GM18519 (cell line): Measurements from ENCODE around the gene TRIM33.
"Not testable (repeated sequence)": the region's sequence is repeated elsewhere in the genome, so short reads cannot be mapped to it uniquely, and the experiment has no call there.

Experiments
- ATAC-seq: cut with Tn5 transposase; IDR thresholded peaks from one replicate; pipeline ENCODE4 v1.9.1; 2021; ENCODE audit warnings: mild to moderate bottlenecking, moderate library complexity; ENCODE audit not compliant: unreplicated experiment, low FRiP score

The TRIM33 gene

DNA sequence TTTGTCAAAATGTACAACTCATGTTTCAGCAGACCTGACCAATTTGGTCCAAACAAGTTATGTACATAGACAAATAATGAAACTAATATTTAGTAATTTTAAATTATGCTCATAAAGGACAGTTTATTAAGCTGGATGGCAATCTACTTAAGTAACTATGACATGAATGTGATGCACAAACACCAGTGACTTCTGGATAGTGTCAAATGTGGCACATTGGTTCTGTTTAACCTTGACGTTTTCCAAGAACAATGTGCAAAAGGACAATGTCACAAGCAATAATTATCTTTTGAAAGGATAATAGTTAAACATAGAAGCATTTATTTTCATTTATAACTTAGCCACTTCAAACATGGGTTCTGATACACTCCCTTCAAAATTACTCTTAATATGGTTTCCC is 80.0 kb downstream of the TRIM33 start:
- no peak for ATAC-seq

DNA sequence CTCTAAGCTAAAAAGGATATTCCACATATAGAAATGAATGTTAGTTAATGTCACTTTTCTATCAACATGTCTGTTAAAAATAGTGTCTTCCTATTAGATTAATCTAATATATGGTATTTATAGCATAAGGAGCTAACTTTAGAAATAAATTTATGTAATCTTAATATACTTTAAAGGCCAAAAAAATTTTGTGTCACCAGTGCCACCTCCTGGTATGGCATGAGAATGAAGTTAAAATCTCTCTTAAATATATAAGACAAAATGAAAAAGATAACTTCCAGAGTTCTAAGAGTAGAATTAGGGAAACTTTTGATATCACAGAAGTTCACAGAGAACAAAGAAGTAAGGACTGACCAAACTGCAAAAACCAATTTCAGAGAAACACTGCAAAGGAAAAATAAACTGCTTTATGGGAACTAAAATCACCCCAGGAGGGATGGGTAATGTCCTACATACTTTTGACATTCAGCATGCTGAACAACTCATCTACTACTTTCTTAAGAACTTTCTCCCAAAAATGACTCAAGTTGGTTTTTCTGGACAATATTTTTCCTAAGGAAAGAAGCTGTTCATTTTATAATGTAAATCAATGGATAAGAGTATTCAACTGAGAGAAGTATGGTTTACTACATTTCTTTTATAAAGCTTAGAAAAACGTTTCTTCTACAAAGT is 82.8 kb downstream of the TRIM33 start:
- ATAC-seq = no peak

DNA sequence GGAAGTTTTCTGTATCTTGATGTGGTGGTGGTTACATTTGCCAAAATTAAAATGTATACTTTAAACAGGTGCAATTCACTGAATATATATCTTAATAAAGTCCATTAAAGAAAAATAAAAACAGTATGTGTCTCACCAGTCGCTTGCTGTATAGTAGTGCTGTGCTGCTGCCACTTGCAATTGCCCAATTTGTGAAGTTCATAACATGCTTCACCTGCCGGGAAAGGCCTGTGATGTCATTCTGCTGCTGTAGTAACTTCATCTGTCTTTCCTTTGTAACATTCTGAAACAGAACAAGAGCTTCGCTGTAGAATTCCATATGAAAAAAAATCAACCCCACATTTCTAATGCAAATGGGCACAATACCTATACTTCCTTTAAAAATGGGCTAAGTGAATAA is 83.4 kb downstream of the TRIM33 start:
- ATAC-seq = no peak

DNA sequence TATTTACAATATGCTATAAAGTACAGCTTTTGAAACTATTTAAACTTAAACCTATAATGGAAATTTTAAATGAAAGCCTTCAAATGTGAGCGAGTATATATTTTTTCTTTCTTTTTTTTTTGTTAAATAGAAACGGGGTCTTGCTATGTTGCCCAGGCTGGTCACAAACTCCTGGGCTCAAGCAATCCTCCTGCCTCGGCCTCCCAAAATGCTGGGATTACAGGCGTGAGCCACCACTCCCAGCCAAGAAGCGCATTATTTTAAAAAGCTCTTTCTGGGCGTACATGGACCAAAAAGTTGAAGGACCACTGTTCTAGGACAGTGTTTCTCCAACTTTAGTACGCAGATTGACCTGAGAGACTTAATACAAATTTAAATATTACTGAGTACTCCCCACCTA is 87.5 kb downstream of the TRIM33 start:
- no peak for ATAC-seq

DNA sequence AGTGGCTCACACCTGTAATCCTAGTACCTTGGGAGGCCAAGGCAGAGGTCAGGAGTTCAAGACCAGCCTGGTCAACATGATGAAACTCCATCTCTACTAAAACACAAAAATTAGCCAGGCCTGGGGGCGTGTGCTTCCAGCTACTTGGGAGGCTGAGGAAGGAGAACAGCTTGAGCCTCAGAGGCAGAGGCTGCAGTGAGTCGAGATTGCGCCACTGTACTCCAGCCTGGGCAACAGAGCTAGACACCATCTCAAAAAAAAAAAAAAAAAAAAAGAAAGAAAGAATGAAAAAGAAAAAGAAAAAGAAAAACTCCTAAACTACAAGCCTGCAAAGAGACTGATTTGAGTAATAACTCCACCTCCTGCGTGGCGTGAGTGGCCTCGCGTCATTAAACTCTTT is 92.1 kb downstream of the TRIM33 start:
- ATAC-seq = not testable (repeated sequence)

DNA sequence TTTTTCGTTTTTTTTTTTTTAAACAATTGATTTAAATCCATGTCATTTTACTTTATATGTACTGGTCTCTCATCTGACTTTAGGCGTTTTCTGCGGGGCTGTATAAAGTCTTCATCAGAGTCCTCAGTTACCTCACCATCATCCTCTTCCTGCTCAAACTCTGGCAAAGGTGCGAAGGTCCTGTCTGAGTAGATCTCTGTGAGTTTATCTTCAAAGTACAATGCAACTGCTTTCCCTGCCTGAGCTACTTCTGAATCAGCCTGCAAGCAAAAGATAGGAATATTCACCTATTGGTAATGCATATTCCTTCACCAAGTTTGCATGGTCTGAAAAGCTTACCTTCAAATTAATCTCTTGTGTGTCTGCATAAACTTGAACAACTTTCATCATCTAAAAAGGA is 113.4 kb downstream of the TRIM33 start:
- ATAC-seq = no peak

DNA sequence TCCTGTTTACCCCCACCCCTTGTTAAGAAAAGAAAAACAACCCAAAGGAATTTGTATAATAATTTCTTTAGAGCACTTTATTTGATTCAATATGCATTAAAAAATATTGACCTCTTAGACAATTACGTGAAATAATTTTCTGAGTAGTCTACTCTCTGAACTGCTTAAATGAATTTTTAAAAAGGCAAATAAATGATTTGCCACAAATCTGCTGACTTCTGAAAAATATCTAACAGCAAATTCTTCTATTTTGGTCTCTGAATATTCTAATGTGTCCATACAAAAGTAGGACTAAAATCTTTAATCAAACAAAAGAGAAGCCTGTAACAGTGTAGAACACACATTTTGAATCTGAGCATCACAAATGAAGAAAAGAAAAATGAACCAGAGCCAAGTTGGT is 115.1 kb downstream of the TRIM33 start:
- no peak for ATAC-seq

DNA sequence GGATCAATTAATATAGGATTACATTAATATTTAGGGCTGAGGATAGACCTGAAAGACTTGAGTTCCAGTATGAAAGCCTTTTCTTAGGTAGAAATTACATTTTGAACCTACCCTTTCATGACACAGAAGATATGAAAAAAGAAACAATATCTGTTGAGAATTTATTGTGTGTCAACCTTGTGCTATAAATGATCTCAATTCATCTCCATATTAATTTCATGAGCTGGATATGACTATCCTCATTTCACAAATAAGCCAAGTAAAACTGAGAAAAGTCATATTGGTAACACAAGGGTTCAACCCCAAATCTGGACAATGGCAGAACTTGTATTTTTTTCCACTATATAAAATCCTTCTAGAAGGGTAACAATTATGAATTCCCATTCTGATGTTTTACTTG is 120.0 kb downstream of the TRIM33 start:
- ATAC-seq = no peak

DNA sequence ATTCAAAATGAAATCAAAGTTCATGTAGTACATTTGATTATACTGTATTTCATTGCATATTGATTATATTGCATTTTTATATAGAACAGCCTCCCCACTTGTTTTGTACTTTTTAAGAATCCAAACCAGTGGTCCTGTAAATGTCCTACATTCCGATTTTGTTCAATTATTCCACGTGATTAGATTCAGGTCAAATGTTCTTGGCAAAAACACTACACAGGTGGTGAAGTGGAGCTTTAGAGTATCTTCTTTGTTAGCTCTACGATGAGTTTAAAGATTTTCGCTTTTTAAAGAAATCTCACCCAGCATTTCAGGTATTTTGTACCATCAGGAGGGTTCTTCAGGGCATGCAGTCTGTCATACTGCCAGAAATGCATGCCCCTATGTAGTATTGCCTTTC is 120.6 kb downstream of the TRIM33 start:
- ATAC-seq = no peak

DNA sequence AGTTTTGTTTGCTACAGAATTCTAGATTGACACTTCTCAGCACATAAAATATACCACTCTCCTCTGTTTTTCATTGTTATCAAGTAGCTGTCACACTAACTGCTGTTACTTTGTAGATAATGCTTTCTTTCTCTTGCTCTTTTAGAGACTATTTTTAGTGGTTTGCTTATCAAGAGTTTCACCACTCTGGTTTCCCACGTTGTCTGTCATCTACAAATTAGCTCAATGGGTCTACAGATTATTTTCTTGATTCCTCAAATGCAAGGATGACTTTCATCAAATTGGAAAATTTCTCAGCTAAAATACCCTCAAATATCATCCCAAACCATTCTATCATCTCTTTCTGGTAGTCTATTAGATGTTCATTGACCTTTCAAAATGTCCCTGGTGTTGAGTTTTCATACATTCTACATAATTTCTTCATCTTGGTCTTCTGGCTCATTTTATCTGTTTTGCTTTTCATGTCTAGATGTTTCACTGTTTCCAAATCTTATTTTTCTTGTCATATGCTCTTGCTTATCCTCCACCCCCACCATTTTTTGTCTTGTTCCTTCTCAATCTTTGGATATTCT is 122.5 kb downstream of the TRIM33 start:
- no peak for ATAC-seq

DNA sequence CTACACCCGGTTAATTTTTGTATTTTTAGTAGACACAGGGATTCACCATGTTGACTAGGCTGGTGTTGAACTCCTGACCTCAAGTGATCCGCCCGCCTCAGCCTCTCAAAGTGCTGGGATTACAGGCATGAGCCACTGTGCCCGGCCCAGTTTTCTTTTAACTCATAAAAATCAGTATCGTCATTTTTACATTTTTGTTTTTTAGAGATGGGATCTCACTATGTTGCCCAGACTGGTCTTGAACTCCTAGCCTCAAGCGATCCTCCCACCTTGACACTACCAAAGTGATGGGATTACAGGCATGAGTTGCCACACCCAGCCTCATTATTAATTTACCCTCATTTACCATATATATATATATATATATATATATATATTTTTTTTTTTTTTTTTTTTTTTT is 123.4 kb downstream of the TRIM33 start:
- ATAC-seq = not testable (repeated sequence)

DNA sequence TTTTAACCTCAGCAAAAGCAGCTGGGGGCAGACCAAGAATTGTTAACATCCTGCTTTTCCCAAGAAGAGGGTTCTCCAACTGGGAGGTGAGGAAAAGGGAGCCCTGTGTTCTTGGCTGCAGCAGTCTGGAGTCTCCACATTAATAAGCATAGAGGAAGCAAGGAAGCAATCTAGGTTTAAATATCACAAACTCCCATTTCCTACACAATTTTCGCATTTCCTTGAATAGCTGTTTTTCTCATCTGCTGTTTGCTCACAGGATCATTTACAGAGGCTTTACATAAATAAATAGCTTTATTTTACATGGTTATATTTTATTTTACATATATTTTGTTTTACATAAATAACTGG is 124.0 kb downstream of the TRIM33 start:
- no peak for ATAC-seq

DNA sequence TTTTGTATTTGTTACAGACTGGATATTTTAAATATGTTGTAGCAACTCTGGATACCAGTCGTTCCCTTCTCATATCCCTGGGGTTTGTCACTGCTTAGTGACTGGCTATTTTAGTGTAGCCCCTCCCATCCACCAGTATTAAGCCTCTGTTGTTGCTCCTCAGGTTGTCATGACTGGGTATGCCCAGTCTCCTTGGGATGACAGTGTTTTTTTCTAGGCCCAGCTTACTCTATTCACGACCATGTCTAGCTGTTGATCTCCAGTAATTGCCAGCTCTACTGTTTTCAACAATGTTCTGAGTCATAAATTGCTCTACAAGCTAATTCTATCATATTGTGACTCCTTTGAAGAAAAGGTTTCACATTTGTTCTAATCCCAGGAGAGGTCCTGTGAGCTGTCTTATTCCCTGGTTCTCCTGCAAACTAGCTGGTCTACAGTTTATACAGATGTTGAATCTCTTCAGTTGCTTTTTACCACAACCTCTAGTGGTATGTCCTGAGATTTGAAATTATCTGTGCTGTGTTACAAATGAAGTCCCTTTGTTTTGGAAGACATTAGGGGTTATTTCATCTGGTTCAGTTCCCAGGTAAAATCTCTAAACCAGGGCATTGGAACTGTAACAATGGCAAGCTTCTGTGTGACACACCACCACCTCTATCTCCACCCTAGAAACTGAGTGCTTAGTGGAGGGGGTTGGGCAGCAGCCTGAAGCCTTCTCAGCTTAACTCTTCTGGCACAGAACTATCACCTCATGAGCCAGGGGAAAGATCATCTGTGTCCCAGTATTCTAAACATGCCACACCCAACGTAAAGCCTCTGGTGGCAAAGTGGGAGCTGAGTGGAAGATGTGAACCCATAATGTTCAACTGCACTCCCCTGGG is 124.6 kb downstream of the TRIM33 start:
- ATAC-seq = no peak

DNA sequence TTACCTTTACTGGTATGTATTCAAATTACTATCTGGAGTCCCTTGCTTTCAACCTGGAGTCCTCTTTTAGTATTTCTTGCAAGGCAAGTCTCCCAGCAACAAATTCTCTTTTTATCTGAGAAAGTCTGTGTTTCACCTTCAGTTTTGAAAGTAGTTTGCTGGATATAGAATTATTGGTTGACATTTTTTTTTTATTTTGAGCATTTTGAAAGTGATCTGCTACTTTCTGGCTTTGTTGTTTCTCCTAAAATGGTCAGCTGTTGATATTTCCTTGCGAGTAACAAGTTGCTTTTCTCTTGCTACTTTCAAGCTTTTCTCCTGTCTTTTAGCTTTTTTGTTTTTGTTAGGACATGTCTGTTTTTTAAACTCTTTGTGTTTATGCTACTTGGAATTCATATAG is 126.1 kb downstream of the TRIM33 start:
- ATAC-seq = no peak

DNA sequence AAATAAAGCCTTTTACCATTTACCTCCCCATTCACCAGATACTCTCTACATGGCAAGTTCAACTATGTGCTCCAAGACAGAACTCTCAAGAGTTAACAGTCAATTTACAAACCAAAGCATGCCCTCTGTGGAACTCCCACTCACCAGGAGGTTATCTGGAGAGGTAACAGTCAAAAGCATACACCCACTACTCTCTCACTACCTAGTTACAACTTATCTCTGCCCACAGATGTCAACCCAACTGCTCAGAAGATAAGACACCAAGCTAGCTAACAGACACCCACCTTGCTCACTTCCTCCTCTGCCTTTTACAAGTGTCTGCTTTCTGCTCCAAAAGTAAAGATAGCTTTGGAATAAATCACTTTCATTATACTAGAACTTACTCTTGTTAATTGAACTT is 131.0 kb downstream of the TRIM33 start:
- no peak for ATAC-seq

DNA sequence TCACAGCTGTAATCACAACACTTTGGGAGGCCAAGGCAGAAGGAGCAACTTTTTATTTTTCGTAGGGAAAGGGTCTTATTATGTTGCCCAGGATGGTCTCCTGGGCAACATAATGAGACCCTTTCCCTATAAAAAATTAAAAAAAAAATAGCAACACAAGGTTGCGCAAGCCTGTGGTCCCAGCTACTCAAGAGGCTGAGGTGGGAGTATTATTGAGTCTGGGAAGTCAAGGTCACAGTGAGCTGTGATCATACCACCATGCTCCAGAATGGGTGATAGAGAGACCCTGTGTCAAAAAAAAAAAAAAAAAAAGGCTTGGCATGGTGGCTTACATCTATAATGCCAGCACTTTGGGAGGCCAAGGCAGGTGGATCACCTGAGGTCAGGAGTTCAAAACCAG is 131.6 kb downstream of the TRIM33 start:
- ATAC-seq = no peak

DNA sequence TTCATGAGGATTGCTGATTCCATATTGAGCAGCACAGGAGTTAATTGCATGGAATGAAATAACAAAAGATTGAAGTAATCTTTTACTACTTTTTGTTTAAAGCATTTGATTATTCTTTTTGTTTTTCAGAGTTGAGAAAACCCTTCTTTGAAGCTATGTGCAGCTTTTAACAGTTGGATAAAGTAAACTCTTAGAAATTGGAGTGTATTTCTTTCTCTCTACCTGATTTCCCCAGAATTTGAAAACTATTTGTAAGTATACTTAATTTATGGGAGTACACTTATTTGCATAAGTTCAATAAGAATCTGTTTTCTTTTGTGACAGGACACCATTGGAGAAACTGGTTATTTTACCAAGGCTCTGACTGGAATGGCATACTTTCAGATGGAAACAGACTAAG is 133.6 kb downstream of the TRIM33 start:
- no peak for ATAC-seq

DNA sequence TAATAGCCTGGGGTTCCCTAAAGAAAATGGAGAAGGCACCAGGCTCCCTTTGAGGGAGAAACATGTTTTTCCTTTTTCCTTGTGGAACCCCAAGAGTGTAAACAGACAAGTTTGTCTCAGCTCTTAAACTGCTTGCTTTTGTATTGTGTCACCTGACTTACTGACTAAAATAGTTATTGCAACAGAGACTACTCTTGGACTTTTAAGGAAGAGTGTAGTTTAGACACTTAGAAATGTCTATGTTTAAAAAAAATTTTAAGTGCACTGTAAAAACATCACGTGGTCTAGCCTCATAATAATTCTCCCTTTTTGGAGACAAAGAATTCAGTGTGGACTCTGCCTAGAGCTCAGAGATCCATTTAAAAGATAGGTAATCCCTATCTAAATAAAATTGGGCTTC is 141.1 kb downstream of the TRIM33 start:
- no peak for ATAC-seq

DNA sequence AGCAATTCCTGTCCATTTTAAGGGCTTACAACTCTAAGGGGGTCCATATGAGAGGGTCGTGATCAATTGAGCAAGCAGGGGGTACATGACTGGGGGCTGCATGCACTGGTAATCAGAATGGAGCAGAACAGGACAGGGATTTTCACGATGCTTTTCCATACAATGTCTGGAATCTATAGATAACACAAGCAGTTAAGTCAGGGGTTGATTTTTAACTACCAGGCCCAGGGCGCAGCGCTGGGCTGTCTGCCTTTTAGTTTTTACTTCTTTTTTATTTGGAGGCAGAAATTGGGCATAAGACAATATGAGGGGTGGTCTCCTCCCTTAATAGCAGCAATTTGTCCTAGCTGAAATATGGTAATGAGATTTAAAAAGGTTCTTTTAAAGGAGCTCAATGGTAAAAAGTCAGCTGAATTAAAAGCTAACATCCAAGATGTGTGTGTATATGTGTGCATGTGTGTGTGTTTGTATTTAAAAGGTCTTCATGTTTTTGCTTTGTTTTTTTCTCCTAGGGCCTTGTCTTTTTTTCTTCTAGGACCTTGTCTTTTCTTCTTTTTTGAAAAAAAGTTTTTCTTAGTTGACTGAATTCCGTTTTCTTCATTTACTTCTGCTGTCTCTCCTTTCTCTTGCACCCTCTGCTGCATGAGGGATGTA is 141.6 kb downstream of the TRIM33 start:
- ATAC-seq = not testable (repeated sequence)

DNA sequence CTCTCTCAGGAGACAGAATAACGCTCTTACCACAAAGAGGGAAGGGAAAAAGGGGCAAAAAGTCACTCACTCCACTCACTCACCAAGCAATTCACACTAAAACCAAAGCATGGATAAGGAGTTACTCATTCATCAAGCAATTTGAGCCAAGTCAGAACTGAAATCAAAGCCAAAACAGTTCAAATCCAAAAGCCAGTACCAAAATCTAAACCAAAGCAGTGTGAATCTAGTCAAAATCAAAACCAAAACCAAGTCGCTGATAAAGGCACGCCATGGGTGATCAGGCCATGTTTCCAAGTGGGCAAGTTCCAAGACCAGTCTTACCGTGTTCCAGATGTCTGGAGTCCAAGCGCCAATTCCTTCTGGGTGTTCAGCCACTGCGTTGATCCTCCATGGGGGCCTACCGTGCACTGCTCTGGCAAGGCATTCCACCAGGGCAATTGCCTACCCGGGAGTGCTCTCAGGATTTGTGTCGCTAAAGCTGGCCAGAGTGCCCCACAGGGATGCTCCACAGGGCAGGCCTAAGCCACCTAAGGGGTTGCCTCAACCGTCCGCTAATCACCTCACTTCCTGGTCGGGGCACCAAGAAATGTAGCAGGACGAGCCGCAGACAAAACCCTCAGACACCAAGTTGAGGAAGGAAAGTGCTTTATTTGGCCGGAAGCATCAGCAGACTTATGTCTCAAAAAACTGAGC is 142.3 kb downstream of the TRIM33 start:
- no peak for ATAC-seq

DNA sequence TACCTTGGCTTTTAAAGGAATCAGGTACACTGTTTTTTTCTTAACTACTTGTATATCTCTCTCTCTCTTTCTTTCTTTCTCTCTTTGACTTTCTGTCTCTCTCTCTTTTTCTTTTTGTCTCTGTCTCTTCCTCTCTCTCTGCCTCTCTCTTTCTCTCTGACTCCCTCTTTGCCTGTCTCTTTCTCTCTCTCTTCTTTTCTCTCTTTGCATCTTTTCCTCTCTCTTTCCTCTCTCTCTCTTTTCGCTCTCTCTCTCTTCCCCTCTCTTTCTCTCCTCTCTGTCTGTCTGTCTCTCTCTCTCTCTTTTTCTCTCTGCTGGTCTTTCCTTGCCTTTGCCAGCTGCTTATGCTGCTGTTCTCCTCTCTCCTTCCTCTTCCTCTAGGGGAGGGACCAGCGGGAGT is 143.2 kb downstream of the TRIM33 start:
- no peak for ATAC-seq
